OCI-LY7 (cell line): ENCODE data around the gene GGCX.

ENCODE experiments used
- CTCF ChIP-seq: fragments of 200-600 bp; sonication (generic); conservative IDR thresholded peaks from 2 replicates; pipeline ENCODE4 v1.5.1; 2014; ENCODE audit warnings: mild to moderate bottlenecking, antibody characterized with exemption, low read length, moderate library complexity, mixed read lengths
- EZH2phosphoT487 ChIP-seq: fragments of 200-600 bp; sonication (generic); IDR thresholded peaks from 2 replicates; pipeline ENCODE4 v1.6.1; 2018; ENCODE audit warnings: low read depth, borderline replicate concordance, mild to moderate bottlenecking, mixed run types, antibody characterized with exemption, low read length, moderate library complexity, mixed read lengths

DNA sequence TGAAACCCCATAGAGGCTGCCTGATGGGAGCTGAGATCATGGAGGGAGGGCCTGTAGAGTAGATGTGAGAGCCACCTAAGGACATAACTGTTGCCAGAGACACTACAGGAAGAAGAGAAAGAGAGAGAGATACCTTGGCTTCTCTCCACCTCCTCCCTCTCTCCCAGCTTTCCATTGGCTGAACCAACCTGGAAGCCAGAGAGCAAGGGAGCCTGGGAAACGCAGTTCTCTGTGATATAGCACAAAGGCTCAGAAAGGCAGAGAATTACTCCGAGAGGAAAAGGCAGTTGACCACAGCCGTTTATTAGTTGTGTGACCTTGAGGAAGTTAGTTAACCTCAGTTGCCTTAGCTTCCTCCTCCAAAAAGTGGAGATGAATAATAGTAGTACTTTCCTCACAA, 60.0 kb downstream of the GGCX start:
- no peak for TF ChIP-seq CTCF
- TF ChIP-seq EZH2phosphoT487, result no peak
